ENCODE measurements around the gene ACOT12.
"Not testable (repeated sequence)": the region's sequence is repeated elsewhere in the genome, so short reads cannot be mapped to it uniquely, and the experiment has no call there.

The ACOT12 gene

DNA sequence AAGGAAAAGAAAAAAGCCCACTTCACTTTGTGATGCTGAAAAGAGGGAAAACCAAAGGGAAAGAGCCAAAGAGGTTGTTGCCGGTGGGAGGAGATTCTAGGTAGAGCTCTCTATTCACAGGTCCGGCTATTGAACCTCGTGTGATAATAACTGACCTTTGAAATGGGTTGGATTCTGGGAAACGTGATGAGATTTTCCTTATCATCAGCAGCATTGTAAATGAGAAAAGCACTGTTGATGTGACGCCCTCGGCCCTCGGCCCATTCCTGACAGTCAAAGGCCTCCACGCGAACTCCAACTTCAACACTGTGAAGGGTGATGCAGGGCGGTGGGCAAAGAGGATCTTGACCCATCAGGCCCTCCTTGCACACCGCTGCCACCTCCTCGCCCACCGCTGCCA is 49.2 kb downstream of the ACOT12 start:
- no peaks in the 10 kb centered on the region for H3K9me3 ChIP-seq (ENCODE audit: insufficient read depth, low read length)
- no peaks in the 10 kb centered on the region for H3K27me3 ChIP-seq (ENCODE audit: insufficient read depth, insufficient read length)
- no peak overlapping the region for H3K9ac ChIP-seq (ENCODE audit: insufficient read length, low read depth)
- no peak overlapping the region for H3K4me3 ChIP-seq (ENCODE audit: insufficient read length, low read depth)
- no peaks in the 10 kb centered on the region for H3K36me3 ChIP-seq (ENCODE audit: insufficient read depth, insufficient read length, low read length)
- no peaks in the 10 kb centered on the region for H3K4me1 ChIP-seq (ENCODE audit: insufficient read depth, insufficient read length)
- no peak for TF ChIP-seq ZNF274 (IDR thresholded peaks at IDR 0.05; ENCODE audit: low read depth, low read length)
- TF ChIP-seq YY1 (IDR thresholded peaks at IDR 0.05; ENCODE audit: insufficient read depth, insufficient read length) = no peak
- no peak for TF ChIP-seq SUZ12 (IDR thresholded peaks at IDR 0.05; ENCODE audit: extremely low read depth, insufficient read depth, insufficient read length)
- no peak for DNase-seq (ENCODE audit: low read depth, low spot score)

DNA sequence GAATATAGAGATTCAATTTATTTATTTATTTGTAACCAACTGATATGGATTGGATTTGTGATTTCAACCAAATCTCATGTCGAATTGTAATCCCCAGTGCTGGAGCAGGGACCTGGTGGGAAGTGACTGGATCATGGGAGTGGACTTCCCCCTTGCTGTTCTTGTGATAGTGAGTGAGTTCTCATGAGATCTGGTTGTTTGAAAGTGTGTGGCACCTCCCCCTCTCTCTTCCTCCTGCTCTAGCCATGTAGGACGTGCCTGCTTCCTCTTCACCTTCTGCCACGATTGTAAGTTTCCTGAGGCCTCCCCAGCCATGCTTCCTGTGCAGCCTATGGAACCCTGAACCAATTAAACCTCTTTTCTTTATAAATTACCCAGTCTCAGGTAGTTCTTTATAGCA is 55.7 kb downstream of the ACOT12 start:
- not testable (repeated sequence) for H3K9ac ChIP-seq (ENCODE audit: insufficient read length, low read depth)

DNA sequence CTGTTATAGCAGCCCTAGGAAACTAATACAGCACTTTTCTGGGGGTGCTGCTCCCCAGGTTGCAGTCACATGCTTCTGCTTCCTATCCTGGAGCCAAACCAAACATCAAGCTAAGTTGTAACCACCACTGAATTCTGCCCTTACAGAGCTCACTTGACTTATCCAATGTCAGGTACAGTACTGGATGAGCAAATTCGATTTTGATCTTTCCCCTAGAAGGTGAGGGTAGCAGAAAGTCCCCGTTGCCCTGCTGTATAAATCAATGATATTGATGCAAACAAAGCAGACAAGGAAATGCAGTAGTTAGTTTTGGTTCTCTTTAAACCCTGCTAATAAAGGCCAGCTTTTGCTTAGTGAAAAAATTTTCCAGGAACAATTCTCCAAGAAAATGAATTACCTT is 56.1 kb downstream of the ACOT12 start:
- Histone ChIP-seq H3K4me1 (ENCODE audit: insufficient read depth, insufficient read length) (no peaks in the 10 kb centered on the region), H3K36me3 (ENCODE audit: insufficient read depth, insufficient read length, low read length) (no peaks in the 10 kb centered on the region), H3K27me3 (ENCODE audit: insufficient read depth, insufficient read length) (no peaks in the 10 kb centered on the region), H3K4me3 (ENCODE audit: insufficient read length, low read depth) (no peak overlapping the region), H3K9ac (ENCODE audit: insufficient read length, low read depth) (no peak overlapping the region), H3K9me3 (ENCODE audit: insufficient read depth, low read length) (no peaks in the 10 kb centered on the region)
- no peak for TF ChIP-seq SUZ12 (IDR thresholded peaks at IDR 0.05; ENCODE audit: extremely low read depth, insufficient read depth, insufficient read length)
- TF ChIP-seq YY1 (IDR thresholded peaks at IDR 0.05; ENCODE audit: insufficient read depth, insufficient read length) = no peak
- no peak for TF ChIP-seq ZNF274 (IDR thresholded peaks at IDR 0.05; ENCODE audit: low read depth, low read length)
- no peak for DNase-seq (ENCODE audit: low read depth, low spot score)

More for the DNA sequence above, 55.7 kb downstream of the ACOT12 start:
- not testable (repeated sequence) for H3K27me3 ChIP-seq (ENCODE audit: insufficient read depth, insufficient read length); H3K9me3 ChIP-seq (ENCODE audit: insufficient read depth, low read length); H3K4me3 ChIP-seq (ENCODE audit: insufficient read length, low read depth); H3K4me1 ChIP-seq (ENCODE audit: insufficient read depth, insufficient read length); H3K36me3 ChIP-seq (ENCODE audit: insufficient read depth, insufficient read length, low read length); DNase-seq (ENCODE audit: low read depth, low spot score)

DNA sequence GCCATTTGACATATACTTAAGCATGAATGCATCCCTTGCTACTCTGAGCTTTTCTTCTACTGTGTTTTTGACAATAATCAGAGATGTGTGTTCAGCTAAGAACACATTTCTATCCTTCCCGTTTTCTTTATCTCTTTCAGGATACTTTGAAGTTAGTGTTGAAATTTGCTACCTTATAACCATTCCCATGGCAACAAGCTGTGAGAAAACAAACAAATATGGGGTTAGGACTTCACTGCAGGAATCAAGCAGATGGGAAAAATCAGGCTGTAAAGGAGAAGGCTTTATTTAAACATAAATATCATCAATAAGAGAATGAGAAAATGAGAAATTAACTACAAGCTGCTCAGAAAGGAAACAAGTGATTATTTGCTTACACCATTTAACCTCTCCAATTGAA is 57.4 kb downstream of the ACOT12 start:
- no peak for TF ChIP-seq SUZ12 (IDR thresholded peaks at IDR 0.05; ENCODE audit: extremely low read depth, insufficient read depth, insufficient read length)
- no peak for TF ChIP-seq YY1 (IDR thresholded peaks at IDR 0.05; ENCODE audit: insufficient read depth, insufficient read length)
- TF ChIP-seq ZNF274 (IDR thresholded peaks at IDR 0.05; ENCODE audit: low read depth, low read length) = no peak

DNA sequence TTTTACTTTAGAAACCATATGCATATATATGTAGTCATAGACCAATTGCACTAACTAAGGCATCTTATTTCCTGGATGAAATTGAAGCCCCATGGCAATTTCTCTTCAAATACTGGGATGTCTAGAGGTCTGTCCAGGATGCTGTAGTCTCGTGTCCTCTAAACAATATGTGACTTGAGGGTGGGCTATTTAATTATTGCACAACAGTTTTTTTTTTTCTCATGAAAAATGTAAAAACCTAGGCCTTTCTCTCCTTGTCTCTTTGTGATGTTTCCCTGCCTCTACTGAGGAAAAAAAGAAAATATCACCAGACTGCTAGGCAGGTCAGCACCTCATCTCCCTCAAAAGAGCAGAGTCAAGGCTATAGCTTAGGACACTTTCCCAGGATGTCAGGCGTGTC is 58.0 kb downstream of the ACOT12 start:
- Histone ChIP-seq H3K27me3 (ENCODE audit: insufficient read depth, insufficient read length) (no peaks in the 10 kb centered on the region), H3K36me3 (ENCODE audit: insufficient read depth, insufficient read length, low read length) (no peaks in the 10 kb centered on the region), H3K9ac (ENCODE audit: insufficient read length, low read depth) (no peak overlapping the region), H3K9me3 (ENCODE audit: insufficient read depth, low read length) (no peaks in the 10 kb centered on the region), H3K4me3 (ENCODE audit: insufficient read length, low read depth) (no peak overlapping the region), H3K4me1 (ENCODE audit: insufficient read depth, insufficient read length) (no peaks in the 10 kb centered on the region)
- no peak for DNase-seq (ENCODE audit: low read depth, low spot score)
- TF ChIP-seq YY1 (IDR thresholded peaks at IDR 0.05; ENCODE audit: insufficient read depth, insufficient read length) (no peak), SUZ12 (IDR thresholded peaks at IDR 0.05; ENCODE audit: extremely low read depth, insufficient read depth, insufficient read length) (no peak), ZNF274 (IDR thresholded peaks at IDR 0.05; ENCODE audit: low read depth, low read length) (no peak)

More for the DNA sequence above, 57.4 kb downstream of the ACOT12 start:
- DNase-seq (ENCODE audit: low read depth, low spot score) = no peak
- Histone ChIP-seq H3K4me1 (ENCODE audit: insufficient read depth, insufficient read length) (no peaks in the 10 kb centered on the region), H3K9me3 (ENCODE audit: insufficient read depth, low read length) (no peaks in the 10 kb centered on the region), H3K4me3 (ENCODE audit: insufficient read length, low read depth) (no peak overlapping the region), H3K27me3 (ENCODE audit: insufficient read depth, insufficient read length) (no peaks in the 10 kb centered on the region), H3K36me3 (ENCODE audit: insufficient read depth, insufficient read length, low read length) (no peaks in the 10 kb centered on the region), H3K9ac (ENCODE audit: insufficient read length, low read depth) (no peak overlapping the region)

DNA sequence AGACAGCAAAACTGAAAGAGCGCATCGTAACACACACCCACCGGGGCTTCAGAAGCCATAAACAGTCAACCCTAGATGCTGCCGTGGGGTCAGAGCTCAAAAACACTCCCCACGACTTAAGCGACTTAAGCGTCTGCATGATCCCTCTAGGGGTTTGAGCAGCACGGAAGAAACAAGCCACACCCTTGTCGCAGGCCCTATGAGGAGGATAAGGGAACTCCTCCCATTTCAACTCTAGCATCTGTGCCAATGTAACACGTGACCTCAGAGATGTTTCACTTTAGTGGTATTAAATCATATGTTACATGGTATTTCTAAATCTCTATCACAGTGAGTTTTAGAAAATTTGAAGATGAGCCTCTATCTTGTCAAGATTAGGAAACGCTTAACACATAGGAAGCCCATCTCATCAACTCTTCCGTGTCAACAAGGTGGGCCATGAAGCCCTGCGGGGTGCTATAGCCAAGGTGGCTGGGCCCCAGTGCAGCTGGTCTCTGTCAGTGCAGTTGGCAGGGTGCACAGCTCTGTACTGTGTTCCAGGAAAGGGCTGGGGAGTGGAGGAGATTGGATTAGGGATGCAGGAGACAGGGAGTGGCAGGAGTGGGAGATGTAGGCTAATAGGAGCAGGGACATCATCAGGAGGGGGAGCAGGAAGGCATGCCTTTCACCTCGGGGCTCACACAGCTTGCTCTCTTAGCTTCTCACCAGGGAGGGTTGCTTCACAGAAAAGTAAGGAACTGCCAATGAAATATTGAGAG is 59.5 kb downstream of the ACOT12 start:
- no peak for DNase-seq (ENCODE audit: low read depth, low spot score)
- no peaks in the 10 kb centered on the region for H3K9me3 ChIP-seq (ENCODE audit: insufficient read depth, low read length)
- H3K9ac ChIP-seq (ENCODE audit: insufficient read length, low read depth) = no peak overlapping the region
- H3K4me3 ChIP-seq (ENCODE audit: insufficient read length, low read depth) = no peak overlapping the region
- no peaks in the 10 kb centered on the region for H3K27me3 ChIP-seq (ENCODE audit: insufficient read depth, insufficient read length)
- H3K4me1 ChIP-seq (ENCODE audit: insufficient read depth, insufficient read length) = no peaks in the 10 kb centered on the region
- H3K36me3 ChIP-seq (ENCODE audit: insufficient read depth, insufficient read length, low read length) = no peaks in the 10 kb centered on the region
- TF ChIP-seq SUZ12 (IDR thresholded peaks at IDR 0.05; ENCODE audit: extremely low read depth, insufficient read depth, insufficient read length) (no peak), YY1 (IDR thresholded peaks at IDR 0.05; ENCODE audit: insufficient read depth, insufficient read length) (no peak), ZNF274 (IDR thresholded peaks at IDR 0.05; ENCODE audit: low read depth, low read length) (no peak)

DNA sequence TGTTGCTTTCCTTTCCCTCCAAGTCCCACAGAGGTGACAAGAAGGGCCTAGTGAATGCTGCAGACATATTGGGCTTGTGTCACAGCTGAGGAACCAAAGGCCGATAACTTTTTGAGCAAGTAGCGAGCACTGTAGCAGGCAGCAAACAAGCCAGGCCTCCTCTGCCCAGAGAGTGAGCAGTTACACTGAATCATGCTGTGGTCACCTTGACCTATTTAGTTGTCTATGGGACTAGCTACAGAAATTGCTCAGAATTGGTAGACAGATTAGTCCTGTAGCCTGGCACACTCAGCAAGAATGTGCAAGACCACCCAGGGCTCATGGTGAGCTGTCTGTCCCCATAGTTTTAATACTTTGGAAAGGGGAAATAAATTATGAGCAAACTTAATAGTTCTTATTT is 67.4 kb downstream of the ACOT12 start:
- no peaks in the 10 kb centered on the region for H3K9me3 ChIP-seq (ENCODE audit: insufficient read depth, low read length)
- no peak for TF ChIP-seq YY1 (IDR thresholded peaks at IDR 0.05; ENCODE audit: insufficient read depth, insufficient read length)
- no peak for TF ChIP-seq SUZ12 (IDR thresholded peaks at IDR 0.05; ENCODE audit: extremely low read depth, insufficient read depth, insufficient read length)
- TF ChIP-seq ZNF274 (IDR thresholded peaks at IDR 0.05; ENCODE audit: low read depth, low read length) = no peak
- no peaks in the 10 kb centered on the region for H3K4me1 ChIP-seq (ENCODE audit: insufficient read depth, insufficient read length)
- H3K36me3 ChIP-seq (ENCODE audit: insufficient read depth, insufficient read length, low read length) = no peaks in the 10 kb centered on the region
- H3K27me3 ChIP-seq (ENCODE audit: insufficient read depth, insufficient read length) = no peaks in the 10 kb centered on the region
- no peak overlapping the region for H3K9ac ChIP-seq (ENCODE audit: insufficient read length, low read depth)
- no peak for DNase-seq (ENCODE audit: low read depth, low spot score)
- no peak overlapping the region for H3K4me3 ChIP-seq (ENCODE audit: insufficient read length, low read depth)
